GM12878 (cell line): ENCODE measurements around the gene VAV2. TPM values are rescaled to one million over a fixed set of nuclear protein-coding genes. Genes with fewer than 3 reads are reported as not detected.

Experiments
- ATAC-seq: fragments of 200-7000 bp; cut with Tn5 transposase; 3 replicates; pipeline ENCODE4 v1.9.1; 2020; ENCODE audit warnings: mild to moderate bottlenecking, moderate library complexity
- BruUV-seq: library from RNA; stranded (reverse); fragments of 400-500 nt; replicated peaks from 2 replicates; lab custom pipeline; 2021; lab: Mats Ljungman, UMichigan
- CTCF ChIA-PET: fragments of 300-600 bp; sonication (Branson Sonifier 250); formaldehyde crosslinking; extraction: SDS; loops from one replicate; lab custom pipeline; 2021; ENCODE audit warnings: inconsistent platforms; lab: Yijun Ruan, JAX
- POLR2A ChIA-PET: fragments of 350-600 bp; formaldehyde crosslinking; extraction: SDS; loops from one replicate; lab custom pipeline; 2021; ENCODE audit warnings: inconsistent platforms; lab: Charles Lee
- RAD21 ChIA-PET: fragments of 300-600 bp; sonication (Branson Sonifier 250); formaldehyde crosslinking; loops from one replicate; lab custom pipeline; 2023; ENCODE audit warnings: antibody characterized with exemption; ENCODE audit not compliant: unreplicated experiment; lab: Charles Lee
- SMC1A ChIA-PET: fragments of 300-600 bp; sonication (Branson Sonifier 250); formaldehyde crosslinking; loops from one replicate; lab custom pipeline; 2023; ENCODE audit not compliant: unreplicated experiment, uncharacterized antibody; lab: Charles Lee
- DNase-seq: peaks from one replicate; pipeline ENCODE4 v3.0.0-alpha.2; 2011; ENCODE audit warnings: low read depth, low spot score
- FAIRE-seq: peaks from 3 replicates; lab custom pipeline; 2011; peaks lifted over from hg19 to GRCh38; lab: Jason Lieb, UNC
- H2AFZ ChIP-seq: 2 replicates; pipeline ENCODE4 v1.6.0; 2011; ENCODE audit warnings: low read depth, low read length, control low read depth; ENCODE audit not compliant: control insufficient read depth
- H3K27ac ChIP-seq: 2 replicates; pipeline ENCODE4 v1.5.1; 2011; ENCODE audit warnings: control low read depth; ENCODE audit not compliant: control insufficient read depth, insufficient read depth
- H3K27me3 ChIP-seq, 2 experiments: replicated peaks in 1 of 2; 2 replicates each; pipeline versions ENCODE4 v1.6.0 to v1.6.1; 2011; ENCODE audit warnings: low read length in 1 of 2; ENCODE audit not compliant: control insufficient read depth in 2 of 2, insufficient read depth in 2 of 2
- H3K36me3 ChIP-seq, 2 experiments: 2 replicates each; pipeline ENCODE4 v1.5.1; 2011; ENCODE audit warnings: low read length in 1 of 2; ENCODE audit not compliant: control insufficient read depth in 2 of 2, insufficient read depth in 2 of 2
- H3K4me1 ChIP-seq: 2 replicates; pipeline ENCODE4 v1.6.1; 2011; ENCODE audit warnings: mild to moderate bottlenecking, low read length, moderate library complexity, mixed read lengths; ENCODE audit not compliant: control insufficient read depth, insufficient read depth
- H3K4me2 ChIP-seq: 2 replicates; pipeline ENCODE4 v1.6.0; 2011; ENCODE audit warnings: control low read depth; ENCODE audit not compliant: control insufficient read depth, insufficient read depth
- H3K4me3 ChIP-seq: fragments of 200-600 bp; sonication (generic); 2 replicates; pipeline ENCODE4 v1.5.1; 2016
- H3K79me2 ChIP-seq: 2 replicates; pipeline ENCODE4 v1.6.0; 2011; ENCODE audit warnings: low read length; ENCODE audit not compliant: control insufficient read depth, insufficient read depth
- H3K9ac ChIP-seq: 2 replicates; pipeline ENCODE4 v1.8.0; 2011; ENCODE audit warnings: low read length, control low read depth, mixed read lengths; ENCODE audit not compliant: control insufficient read depth, insufficient read depth
- H3K9me3 ChIP-seq: replicated peaks from 3 replicates; pipeline ENCODE4 v1.5.1; 2011; ENCODE audit warnings: mild to moderate bottlenecking, low read length; ENCODE audit not compliant: control insufficient read depth, insufficient read depth
- H4K20me1 ChIP-seq: 2 replicates; pipeline ENCODE4 v1.6.0; 2011; ENCODE audit not compliant: control insufficient read depth, insufficient read depth
- CBFB ChIP-seq: IDR thresholded peaks from 2 replicates; pipeline ENCODE4 v1.6.1; 2016; ENCODE audit warnings: antibody characterized with exemption, low read depth
- FOXK2 ChIP-seq: fragments of 450-650 bp; IDR thresholded peaks from 2 replicates; pipeline ENCODE4 v1.6.1; 2017; ENCODE audit warnings: mild to moderate bottlenecking, moderate library complexity
- HDAC6 ChIP-seq: fragments of 200-600 bp; sonication (generic); IDR thresholded peaks from one replicate; pipeline ENCODE4 v1.8.0; 2017; ENCODE audit warnings: antibody characterized with exemption; ENCODE audit not compliant: unreplicated experiment
- MTA3 ChIP-seq: IDR thresholded peaks from 2 replicates; pipeline ENCODE4 v1.6.1; 2012; ENCODE audit warnings: low read length, inconsistent platforms, borderline replicate concordance
- POLR2AphosphoS2 ChIP-seq: IDR thresholded peaks from 2 replicates; pipeline ENCODE4 v1.6.1; 2011; ENCODE audit warnings: low read depth, mild to moderate bottlenecking, low read length, improper control_type of control experiment, moderate library complexity
- SIN3A ChIP-seq: IDR thresholded peaks from 2 replicates; pipeline ENCODE4 v1.6.1; 2012; ENCODE audit warnings: low read depth, low read length, improper control_type of control experiment
- TCF7 ChIP-seq: IDR thresholded peaks from 2 replicates; pipeline ENCODE4 v1.6.1; 2014; ENCODE audit warnings: antibody characterized with exemption, borderline replicate concordance
- ZNF207 ChIP-seq: fragments of 450-650 bp; IDR thresholded peaks from 2 replicates; pipeline ENCODE4 v1.6.1; 2014; ENCODE audit warnings: antibody characterized with exemption, mild to moderate bottlenecking, borderline replicate concordance
- WGBS: methylation state at CpG from one replicate; pipeline ENCODE4 v1.1.6; 2016; ENCODE audit warnings: low lambda C conversion rate; ENCODE audit not compliant: insufficient replicate concordance, insufficient coverage; ENCODE audit errors: missing lambda C conversion rate; 5-methylcytosine and 5-hydroxymethylcytosine counted together
- in situ Hi-C: fragments of 300-500 bp; cut with MboI; formaldehyde crosslinking; loops from 9 replicates; pipeline ENCODE4 v1.14.3; 2018; ENCODE audit warnings: mixed read lengths
- intact Hi-C: fragments of 100-400 bp; cut with micrococcal nuclease; formaldehyde crosslinking; loops from one replicate; pipeline ENCODE4 v1.14.2; 2022; ENCODE audit not compliant: unreplicated experiment
- polyA plus RNA-seq, 11 experiments: library from polyadenylated mRNA; depleted of rRNA in 4 of 11; unstranded in 6 of 11; stranded (reverse) in 5 of 11; fragments of >200 nt; fragmentation: Nextera tagmentation in 4 of 11; fragmentation: Illumina TruSeq in 1 of 11; extraction: Ambion mirVana in 4 of 11; extraction: Trizol in 1 of 11; gene quantifications; 1 replicate in 1 of 11; 2 replicates in 10 of 11; pipeline versions ENCODE4 v1.2.1 to v1.2.3, GENCODE V29; 2011 to 2016; ENCODE audit warnings: inconsistent platforms in 2 of 11, missing spikeins in 2 of 11, low read depth in 1 of 11
- total RNA-seq, 4 experiments: library from RNA; depleted of rRNA in 3 of 4; stranded (reverse); fragments of >200 nt in 3 of 4; fragmentation: Illumina TruSeq in 1 of 4; extraction: Trizol in 1 of 4; gene quantifications; 2 replicates each; pipeline versions ENCODE4 v1.2.1 to v1.2.3, GENCODE V29; 2013 to 2021
- TF ChIP-seq, protein P1 (sequence below): fragments of 450-650 bp; IDR thresholded peaks from 2 replicates; pipeline ENCODE4 v1.6.1; 2017; ENCODE audit warnings: antibody characterized with exemption, mild to moderate bottlenecking, moderate library complexity
- TF ChIP-seq, protein P2 (sequence below): IDR thresholded peaks from 2 replicates; pipeline ENCODE4 v1.6.1; 2011; ENCODE audit warnings: borderline replicate concordance, low read depth, mild to moderate bottlenecking, moderate library complexity, mixed read lengths, low read length; ENCODE audit not compliant: insufficient read depth; ENCODE audit errors: extremely low read length
- TF ChIP-seq, protein P3 (sequence below): fragments of 450-650 bp; IDR thresholded peaks from 2 replicates; pipeline ENCODE4 v1.6.1; 2016; ENCODE audit warnings: mild to moderate bottlenecking, moderate library complexity, borderline replicate concordance
- TF ChIP-seq, protein P4 (sequence below): IDR thresholded peaks from 2 replicates; pipeline ENCODE4 v1.6.1; 2011; ENCODE audit warnings: low read depth, low read length, improper control_type of control experiment, borderline replicate concordance
- TF ChIP-seq, protein P5 (sequence below): fragments of 450-650 bp; IDR thresholded peaks from 2 replicates; pipeline ENCODE4 v1.6.1; 2017; ENCODE audit warnings: mild to moderate bottlenecking

The VAV2 gene
- total and polyA plus RNA-seq, 10 of the 15 experiments (the other 5 are each of a cell fraction or from before 2014, with no cell fraction given): 0.13 to 43.9 (median 16.9) TPM

DNA sequence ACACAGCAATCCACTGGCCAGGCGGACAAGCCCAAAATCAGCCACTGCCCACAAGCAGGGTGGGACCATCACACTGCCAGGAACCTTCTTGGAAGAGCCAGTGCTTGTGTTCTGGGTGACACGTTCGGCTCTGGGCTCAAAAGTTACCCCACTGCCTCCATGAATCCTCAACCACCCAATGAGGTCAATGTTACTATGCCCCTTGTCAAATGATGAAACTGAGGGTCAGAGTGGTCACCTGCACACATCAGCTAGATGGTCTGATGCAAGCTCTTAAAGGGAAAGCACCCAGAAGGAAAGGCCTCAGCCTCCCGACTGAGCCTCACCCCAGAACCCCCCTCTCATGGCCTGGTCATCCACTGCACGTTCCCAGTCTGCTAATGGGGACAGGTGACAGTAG is 114.8 kb downstream of the VAV2 start:
- Histone ChIP-seq H3K36me3 (peaks cover 0 to 5% of the 10 kb centered on the region in 2 experiments; a peak in 2 of 4 replicates), H3K79me2 (peaks cover 2% of the 10 kb centered on the region), H3K4me1 (no peaks in the 10 kb centered on the region), H4K20me1 (no peaks in the 10 kb centered on the region), H3K27me3 (no peaks in the 10 kb centered on the region), H3K9ac (no peak overlapping the region), H3K9me3 (no peaks in the 10 kb centered on the region), H3K4me2 (no peak overlapping the region), H3K27ac (no peak overlapping the region), H2AFZ (no peak overlapping the region), H3K4me3 (no peak overlapping the region)
- FAIRE-seq (no peak), ATAC-seq (no peak), DNase-seq (no peak)
- WGBS: 98% methylated on average over 5 of the region's 5 CpGs
- POLR2A ChIA-PET: no interaction called here
- CTCF ChIA-PET: no interaction called here
- intact Hi-C loops (no loop called here), in situ Hi-C loops (no loop called here)
- SMC1A ChIA-PET: no interaction called here
- TF ChIP-seq TCF7 (no peak), CBFB (no peak), MTA3 (no peak), POLR2AphosphoS2 (no peak), ZNF207 (no peak), SIN3A (no peak), FOXK2 (no peak), HDAC6 (no peak)
- TF ChIP-seq, protein P1, sequence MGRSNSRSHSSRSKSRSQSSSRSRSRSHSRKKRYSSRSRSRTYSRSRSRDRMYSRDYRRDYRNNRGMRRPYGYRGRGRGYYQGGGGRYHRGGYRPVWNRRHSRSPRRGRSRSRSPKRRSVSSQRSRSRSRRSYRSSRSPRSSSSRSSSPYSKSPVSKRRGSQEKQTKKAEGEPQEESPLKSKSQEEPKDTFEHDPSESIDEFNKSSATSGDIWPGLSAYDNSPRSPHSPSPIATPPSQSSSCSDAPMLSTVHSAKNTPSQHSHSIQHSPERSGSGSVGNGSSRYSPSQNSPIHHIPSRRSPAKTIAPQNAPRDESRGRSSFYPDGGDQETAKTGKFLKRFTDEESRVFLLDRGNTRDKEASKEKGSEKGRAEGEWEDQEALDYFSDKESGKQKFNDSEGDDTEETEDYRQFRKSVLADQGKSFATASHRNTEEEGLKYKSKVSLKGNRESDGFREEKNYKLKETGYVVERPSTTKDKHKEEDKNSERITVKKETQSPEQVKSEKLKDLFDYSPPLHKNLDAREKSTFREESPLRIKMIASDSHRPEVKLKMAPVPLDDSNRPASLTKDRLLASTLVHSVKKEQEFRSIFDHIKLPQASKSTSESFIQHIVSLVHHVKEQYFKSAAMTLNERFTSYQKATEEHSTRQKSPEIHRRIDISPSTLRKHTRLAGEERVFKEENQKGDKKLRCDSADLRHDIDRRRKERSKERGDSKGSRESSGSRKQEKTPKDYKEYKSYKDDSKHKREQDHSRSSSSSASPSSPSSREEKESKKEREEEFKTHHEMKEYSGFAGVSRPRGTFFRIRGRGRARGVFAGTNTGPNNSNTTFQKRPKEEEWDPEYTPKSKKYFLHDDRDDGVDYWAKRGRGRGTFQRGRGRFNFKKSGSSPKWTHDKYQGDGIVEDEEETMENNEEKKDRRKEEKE: no peak
- TF ChIP-seq, protein P2, sequence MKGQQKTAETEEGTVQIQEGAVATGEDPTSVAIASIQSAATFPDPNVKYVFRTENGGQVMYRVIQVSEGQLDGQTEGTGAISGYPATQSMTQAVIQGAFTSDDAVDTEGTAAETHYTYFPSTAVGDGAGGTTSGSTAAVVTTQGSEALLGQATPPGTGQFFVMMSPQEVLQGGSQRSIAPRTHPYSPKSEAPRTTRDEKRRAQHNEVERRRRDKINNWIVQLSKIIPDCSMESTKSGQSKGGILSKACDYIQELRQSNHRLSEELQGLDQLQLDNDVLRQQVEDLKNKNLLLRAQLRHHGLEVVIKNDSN: no peak
- TF ChIP-seq, protein P3, sequence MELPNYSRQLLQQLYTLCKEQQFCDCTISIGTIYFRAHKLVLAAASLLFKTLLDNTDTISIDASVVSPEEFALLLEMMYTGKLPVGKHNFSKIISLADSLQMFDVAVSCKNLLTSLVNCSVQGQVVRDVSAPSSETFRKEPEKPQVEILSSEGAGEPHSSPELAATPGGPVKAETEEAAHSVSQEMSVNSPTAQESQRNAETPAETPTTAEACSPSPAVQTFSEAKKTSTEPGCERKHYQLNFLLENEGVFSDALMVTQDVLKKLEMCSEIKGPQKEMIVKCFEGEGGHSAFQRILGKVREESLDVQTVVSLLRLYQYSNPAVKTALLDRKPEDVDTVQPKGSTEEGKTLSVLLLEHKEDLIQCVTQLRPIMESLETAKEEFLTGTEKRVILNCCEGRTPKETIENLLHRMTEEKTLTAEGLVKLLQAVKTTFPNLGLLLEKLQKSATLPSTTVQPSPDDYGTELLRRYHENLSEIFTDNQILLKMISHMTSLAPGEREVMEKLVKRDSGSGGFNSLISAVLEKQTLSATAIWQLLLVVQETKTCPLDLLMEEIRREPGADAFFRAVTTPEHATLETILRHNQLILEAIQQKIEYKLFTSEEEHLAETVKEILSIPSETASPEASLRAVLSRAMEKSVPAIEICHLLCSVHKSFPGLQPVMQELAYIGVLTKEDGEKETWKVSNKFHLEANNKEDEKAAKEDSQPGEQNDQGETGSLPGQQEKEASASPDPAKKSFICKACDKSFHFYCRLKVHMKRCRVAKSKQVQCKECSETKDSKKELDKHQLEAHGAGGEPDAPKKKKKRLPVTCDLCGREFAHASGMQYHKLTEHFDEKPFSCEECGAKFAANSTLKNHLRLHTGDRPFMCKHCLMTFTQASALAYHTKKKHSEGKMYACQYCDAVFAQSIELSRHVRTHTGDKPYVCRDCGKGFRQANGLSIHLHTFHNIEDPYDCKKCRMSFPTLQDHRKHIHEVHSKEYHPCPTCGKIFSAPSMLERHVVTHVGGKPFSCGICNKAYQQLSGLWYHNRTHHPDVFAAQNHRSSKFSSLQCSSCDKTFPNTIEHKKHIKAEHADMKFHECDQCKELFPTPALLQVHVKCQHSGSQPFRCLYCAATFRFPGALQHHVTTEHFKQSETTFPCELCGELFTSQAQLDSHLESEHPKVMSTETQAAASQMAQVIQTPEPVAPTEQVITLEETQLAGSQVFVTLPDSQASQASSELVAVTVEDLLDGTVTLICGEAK: no peak
- TF ChIP-seq, protein P4, sequence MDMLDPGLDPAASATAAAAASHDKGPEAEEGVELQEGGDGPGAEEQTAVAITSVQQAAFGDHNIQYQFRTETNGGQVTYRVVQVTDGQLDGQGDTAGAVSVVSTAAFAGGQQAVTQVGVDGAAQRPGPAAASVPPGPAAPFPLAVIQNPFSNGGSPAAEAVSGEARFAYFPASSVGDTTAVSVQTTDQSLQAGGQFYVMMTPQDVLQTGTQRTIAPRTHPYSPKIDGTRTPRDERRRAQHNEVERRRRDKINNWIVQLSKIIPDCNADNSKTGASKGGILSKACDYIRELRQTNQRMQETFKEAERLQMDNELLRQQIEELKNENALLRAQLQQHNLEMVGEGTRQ: no peak
- TF ChIP-seq, protein P5, sequence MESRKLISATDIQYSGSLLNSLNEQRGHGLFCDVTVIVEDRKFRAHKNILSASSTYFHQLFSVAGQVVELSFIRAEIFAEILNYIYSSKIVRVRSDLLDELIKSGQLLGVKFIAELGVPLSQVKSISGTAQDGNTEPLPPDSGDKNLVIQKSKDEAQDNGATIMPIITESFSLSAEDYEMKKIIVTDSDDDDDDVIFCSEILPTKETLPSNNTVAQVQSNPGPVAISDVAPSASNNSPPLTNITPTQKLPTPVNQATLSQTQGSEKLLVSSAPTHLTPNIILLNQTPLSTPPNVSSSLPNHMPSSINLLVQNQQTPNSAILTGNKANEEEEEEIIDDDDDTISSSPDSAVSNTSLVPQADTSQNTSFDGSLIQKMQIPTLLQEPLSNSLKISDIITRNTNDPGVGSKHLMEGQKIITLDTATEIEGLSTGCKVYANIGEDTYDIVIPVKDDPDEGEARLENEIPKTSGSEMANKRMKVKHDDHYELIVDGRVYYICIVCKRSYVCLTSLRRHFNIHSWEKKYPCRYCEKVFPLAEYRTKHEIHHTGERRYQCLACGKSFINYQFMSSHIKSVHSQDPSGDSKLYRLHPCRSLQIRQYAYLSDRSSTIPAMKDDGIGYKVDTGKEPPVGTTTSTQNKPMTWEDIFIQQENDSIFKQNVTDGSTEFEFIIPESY: no peak
- RAD21 ChIA-PET: no interaction called here
- no TSS peak for BruUV-seq
